ENCODE data around the gene ARHGAP10.

GRCh38 chr4:147788791-147789190, 56.9 kb downstream of the ARHGAP10 start:
- TF ChIP-seq CTCF (IDR thresholded peaks at IDR 0.05; ENCODE audit: low read length) = no peak
- TF ChIP-seq EZH2phosphoT487 (IDR thresholded peaks at IDR 0.05; ENCODE audit: low read length) = no peak

Data from MM.1S (cell line).